Measurements from ENCODE around the gene YEATS2.

DNA sequence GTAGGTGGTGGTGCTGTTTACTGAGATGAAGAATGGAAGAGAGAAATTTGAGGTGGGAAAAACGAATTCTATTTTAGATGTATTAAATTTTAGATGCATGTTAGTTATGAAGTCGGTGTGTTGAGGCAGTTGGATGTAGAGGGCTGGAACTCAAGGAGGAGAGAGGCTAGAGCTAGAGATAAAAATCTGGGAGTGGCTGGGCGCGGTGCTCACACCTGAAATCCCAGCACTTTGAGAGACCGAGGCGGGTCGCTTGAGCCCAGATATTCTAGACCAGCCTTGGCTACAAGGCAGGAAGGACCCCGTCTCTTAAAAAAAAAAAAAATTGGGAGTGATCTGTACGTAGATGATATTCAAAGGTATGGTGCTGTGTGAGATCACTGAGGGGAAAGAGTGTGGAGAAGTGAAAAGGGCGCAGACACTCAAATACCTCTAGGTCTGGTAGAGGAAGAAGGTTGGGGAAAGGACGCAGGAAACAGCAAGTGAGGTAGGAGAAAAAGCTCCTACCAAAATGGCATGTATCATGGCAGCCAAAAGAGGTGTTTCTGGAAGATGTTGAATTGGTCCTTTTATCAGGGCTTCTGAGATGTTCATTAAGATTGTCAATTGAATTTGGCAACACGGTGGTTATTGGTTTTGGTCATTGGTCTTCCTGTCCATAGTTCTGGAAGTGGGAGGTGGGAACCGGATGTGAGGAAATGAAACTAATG is 1.8 kb downstream of the YEATS2 start:
- no peak for TF ChIP-seq POLR2A (IDR thresholded peaks at IDR 0.05)
- TF ChIP-seq, protein P1, sequence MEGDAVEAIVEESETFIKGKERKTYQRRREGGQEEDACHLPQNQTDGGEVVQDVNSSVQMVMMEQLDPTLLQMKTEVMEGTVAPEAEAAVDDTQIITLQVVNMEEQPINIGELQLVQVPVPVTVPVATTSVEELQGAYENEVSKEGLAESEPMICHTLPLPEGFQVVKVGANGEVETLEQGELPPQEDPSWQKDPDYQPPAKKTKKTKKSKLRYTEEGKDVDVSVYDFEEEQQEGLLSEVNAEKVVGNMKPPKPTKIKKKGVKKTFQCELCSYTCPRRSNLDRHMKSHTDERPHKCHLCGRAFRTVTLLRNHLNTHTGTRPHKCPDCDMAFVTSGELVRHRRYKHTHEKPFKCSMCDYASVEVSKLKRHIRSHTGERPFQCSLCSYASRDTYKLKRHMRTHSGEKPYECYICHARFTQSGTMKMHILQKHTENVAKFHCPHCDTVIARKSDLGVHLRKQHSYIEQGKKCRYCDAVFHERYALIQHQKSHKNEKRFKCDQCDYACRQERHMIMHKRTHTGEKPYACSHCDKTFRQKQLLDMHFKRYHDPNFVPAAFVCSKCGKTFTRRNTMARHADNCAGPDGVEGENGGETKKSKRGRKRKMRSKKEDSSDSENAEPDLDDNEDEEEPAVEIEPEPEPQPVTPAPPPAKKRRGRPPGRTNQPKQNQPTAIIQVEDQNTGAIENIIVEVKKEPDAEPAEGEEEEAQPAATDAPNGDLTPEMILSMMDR (IDR thresholded peaks at IDR 0.05) = no peak

Measured in uterus (tissue), 2 donors.